Activated CD4-positive, alpha-beta T cell treated with anti-CD3 and anti-CD28 coated beads for 4 hours (primary cell): Measurements from ENCODE around the gene ZNF200.
"Not testable (repeated sequence)": the region's sequence is repeated elsewhere in the genome, so short reads cannot be mapped to it uniquely, and the experiment has no call there.

Experiments used
- DNase-seq, 2 donors: peaks; one replicate each; pipeline ENCODE4 v3.0.0-alpha.2; 2020

The ZNF200 gene

GRCh38 chr16:3252967-3253366 lies 18.0 kb upstream of the ZNF200 start:
- DNase-seq, result no peak

DNA sequence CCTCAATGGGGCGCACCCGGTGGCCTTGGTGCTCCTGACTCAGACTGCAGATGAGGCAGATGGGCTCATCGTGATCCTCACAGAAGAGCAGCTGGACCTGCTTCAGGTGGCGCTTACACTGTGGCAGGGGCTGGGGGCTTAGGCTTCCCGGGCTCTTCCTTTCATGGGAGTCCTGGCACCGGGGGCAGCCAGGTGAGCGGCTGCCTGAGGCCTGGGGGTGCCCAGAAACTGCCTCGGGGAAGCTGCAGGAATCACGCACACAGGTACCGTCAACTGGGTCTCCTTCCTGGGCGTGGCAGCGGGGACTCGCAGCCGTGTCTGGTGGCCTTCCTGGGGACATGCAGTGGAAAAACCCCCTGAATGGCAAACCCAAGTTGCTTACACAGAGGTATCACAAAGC lies 14.5 kb upstream of the ZNF200 start:
- no peak for DNase-seq

DNA sequence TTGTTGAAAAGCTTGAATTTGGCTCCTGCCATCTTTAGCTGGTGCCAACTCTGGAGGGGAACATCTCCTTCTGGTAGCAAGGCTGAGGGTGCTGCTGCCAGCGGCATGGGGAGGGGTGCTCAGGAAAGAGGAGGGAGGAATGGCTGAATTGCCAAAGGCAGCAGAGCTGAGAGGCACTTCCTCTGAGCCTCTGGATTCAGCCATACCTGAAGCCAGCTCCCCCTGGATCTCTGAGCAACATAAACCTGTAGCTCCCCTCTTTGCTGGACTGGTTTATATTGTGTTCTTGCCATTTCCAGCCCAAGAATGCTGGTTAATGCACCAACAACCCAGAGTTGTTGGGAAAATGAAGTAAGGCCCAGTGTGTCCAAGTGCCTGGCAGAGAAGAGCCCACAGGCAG lies 14.1 kb upstream of the ZNF200 start:
- DNase-seq, result no peak

DNA sequence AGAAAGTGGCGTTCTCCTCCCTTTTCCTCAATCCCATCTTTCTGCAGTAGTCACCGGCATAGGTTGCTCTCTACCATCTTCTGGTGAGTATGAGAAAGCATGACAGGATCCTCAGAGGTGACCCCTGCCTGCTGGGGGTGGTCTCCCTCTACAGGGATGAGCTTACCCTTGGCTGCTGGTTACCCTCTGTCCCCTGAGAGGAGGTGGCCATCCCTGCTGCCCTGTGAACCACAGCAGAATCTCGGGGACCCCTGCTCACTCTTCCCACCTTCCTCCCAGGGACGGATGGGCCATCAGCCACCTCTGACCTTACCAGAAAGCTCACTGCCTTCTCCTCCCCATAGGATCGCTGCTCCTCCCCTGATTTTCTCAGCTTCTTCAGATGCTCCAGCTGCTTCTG lies 13.6 kb upstream of the ZNF200 start:
- DNase-seq, result no peak

DNA sequence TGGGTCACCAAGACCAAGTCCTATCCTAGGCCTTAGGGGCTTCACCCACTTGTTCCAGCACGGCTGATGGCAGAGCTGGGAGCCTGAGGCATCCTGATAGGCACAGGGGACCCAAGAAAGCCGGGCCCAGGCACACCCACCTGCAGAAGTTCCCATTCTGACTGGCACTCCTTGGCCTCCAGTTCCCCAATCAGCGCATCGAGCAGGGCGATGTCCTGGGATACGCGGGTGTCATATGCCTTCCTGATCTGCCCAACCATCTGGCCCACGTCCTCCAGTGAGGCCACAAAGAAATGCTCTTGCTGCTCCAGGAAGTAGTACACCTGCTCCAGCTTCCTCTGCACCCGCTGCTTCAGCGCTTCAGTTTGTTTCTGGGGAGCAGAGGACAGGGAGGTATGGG lies 11.9 kb upstream of the ZNF200 start:
- no peak for DNase-seq

- no peak for DNase-seq
Observed at GRCh38 chr16:3246002-3246401, 11.0 kb upstream of the ZNF200 start.

DNA sequence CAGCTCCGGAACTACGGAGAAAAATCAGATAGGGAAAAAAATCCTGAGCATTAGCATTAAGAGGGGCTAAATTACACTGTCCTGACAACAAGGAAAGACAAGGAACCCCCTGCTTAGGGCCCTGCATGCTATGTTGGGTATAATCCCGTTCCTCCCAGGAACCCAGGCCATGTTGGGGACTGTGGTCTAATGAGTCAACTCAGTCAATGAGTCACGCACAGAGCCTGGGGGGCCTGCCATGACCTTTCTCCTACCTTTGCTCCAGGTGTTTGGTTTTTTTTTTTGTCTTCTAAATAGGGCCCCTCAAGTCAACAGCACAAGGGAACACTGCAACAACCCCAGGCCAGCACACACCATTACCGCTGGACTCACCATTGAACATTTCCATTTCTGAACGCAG lies 8.9 kb upstream of the ZNF200 start:
- no peak for DNase-seq

DNA sequence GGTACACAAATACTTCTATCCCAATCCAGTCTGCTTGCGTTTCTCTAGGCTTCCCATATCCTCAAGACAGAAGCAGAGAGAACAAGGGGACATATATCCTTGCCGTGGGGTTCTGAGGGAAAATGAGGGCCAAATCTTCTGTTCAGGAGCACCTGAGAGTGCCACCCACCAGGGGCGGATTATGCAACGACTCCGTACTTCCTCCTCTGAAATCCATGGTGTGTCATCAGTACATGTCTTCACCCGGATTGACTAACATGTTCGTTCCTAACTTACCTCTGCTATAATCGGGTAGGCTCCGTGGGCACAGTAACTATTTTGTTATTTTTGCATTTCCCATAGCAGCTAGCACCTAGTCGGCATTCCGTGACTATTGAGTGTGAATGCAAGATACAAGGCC lies 7.8 kb upstream of the ZNF200 start:
- DNase-seq, result no peak

DNA sequence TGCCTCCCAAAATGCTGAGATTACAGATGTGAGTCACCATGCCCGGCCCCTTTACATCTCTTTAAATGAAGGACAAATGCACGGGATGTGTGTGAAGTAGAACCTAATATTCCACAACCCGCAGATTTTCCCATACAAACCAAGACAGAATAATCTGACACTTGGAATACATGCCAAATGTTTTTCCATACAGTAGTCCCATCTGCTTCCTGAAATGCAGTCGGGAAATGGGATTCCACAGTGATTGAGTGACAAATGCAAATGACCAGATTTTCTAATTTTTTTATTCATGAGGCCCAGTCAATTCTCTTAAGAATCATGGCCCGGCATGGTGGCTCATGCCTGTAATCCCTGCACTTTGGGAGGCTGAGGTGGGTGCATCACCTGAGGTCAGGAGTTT lies 6.8 kb upstream of the ZNF200 start:
- no peak for DNase-seq

DNA sequence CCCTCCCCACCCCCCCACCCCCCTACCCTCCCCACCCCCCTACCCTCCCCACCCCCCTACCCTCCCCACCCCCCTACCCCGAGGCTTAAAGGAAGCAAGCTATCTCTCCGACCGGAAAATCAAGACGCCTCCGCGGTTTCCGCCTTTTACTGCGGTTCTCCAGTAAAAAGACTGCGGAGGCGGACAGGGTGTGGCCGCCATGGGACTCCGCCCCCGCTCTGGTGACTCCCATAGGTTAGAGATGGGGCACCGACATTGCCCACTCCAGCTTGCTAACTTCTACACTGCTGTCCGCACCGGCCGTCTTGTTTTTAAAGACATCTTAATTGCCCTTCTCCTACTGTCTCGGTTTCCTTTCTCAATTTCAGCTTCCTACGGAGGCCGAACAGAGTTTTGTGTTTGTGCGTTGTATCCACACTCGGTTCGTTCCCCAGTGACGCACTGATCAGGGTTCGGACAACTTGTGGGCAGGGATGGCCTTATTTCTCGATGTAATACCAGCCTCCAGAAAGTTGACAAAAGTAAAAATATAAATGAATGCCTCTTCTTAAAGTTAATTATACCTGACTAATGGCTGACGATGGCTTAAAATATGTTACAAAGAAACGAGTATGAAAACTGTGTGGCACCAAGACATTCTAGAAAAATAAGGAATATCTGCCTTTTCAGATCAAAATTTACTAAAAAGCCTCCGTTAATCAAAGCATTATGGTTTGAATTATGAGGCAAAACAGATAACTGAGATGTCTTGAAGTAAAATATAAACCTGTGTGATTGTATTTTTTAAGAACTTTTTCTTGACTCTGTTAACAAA lies 1.1 kb upstream of the ZNF200 start:
- DNase-seq, result peak; percentile 50 to 58

GRCh38 chr16:3234543-3234856 lies 458 bp downstream of the ZNF200 start:
- no peak for DNase-seq

DNA sequence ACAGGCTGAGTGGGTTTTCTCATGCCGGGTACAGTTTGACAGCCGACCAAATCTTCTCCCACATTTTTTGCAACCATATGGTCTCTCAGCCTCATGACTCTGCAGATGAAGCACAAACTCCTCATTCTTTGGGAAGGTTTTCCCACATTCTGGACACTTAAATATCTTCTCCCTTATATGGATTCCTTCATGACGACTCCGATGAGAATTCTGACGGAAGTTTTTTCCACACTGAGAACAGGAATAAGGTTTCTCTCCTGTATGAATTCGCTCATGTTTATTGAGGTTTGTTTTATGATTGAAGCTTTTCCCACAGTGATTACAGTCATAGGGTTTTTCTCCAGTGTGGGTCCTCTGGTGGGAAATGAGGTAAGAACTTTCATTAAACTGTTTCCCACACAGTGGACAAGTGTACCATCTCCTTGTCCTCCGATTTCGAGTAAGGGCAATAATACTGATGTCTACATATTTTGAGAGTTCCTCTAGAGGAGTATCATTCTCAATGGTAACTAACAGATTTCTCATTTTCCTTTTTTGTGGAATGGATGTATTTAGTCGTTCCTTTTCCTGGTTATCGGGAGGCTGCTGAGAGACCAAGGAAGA lies 10.9 kb downstream of the ZNF200 start:
- DNase-seq, result no peak

DNA sequence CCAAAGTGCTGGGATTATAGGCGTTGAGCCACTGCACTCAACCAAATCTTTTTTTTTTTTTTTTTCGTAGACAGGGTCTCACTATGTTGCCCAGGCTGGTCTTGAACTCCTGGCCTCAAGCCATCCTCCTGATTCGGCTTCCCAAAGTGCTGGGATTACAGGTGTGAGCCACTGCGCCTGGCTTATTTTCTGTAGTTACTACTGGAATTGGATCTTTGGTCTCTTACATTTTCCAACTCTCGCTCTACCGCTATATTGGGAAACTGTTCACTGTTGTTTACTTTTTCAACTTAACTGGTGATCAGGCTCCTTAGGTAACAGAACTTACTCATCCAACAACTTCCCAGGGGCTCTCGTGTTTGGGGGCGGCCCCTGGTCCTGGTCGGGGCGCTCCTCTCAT lies 14.1 kb downstream of the ZNF200 start:
- DNase-seq, result no peak

DNA sequence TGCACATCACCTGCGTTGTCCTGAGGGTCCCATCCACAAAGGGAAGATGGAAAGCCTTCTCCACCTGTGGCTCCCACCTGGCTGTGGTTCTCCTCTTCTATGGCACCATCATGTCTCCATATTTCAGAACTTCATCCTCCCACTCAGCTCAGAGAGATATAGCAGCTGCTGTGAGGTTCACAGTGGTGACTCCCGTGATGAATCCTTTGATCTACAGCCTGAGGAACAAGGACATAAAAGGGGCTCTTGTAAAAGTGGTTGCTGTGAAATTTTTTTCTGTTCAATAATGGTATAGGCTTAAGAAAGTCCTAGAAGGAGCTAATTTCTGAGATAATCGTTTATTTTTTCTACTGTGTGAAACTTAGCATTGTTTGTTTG lies 18.7 kb downstream of the ZNF200 start:
- DNase-seq, result no peak

DNA sequence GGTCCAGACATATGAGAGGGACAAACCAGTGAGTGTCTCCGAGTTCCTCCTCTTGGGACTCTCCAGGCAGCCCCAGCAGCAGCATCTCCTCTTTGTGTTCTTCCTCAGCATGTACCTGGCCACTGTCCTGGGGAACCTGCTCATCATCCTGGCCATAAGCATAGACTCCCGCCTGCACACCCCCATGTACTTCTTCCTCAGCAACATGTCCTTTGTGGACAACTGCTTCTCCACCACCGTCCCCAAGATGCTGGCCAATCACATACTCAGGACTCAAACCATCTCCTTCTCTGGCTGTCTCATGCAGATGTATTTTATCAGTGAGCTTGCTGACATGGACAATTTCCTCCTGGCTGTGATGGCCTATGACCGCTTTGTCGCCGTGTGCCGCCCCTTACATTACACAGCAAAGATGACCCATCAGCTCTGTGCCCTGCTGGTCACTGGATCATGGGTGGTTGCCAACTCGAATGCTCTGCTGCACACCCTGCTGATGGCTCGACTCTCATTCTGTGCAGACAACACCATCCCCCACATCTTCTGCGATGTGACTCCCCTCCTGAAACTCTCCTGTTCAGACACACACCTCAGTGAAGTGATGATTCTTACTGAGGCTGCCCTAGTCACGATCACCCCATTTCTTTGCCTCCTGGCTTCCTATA lies 19.2 kb downstream of the ZNF200 start:
- DNase-seq, result no peak

DNA sequence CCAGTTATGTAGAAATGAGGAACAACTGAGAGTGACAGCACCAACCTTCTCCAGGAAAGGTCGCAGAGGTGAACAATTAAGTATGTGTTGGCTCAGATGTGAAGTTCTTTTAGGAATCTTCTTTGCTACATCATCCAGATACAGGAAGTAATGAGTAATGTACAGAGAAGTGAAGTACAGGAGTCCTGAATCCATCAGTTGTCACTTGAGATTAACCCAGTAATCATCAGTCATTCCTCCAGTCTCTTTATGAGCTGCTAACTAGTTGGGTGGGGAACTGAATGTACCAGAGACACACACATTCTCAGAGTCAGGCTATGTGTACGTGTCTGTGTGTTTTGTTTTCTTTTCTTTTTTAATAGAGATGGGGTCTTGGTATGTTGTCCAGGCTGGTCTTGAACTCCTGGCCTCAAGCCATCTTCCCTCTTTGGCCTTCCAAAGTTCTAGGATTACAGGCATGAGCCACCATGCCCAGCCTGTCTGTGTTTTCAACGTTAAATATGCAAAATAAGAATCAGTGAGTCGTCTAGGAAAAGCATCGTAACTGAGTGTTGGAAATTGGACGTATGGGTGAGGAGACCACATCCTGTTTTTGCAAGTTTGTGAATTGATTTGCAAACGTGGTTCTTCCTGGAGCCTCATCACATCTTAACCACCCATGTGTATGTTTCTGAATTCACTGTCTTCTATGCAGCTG lies 19.9 kb downstream of the ZNF200 start:
- DNase-seq, result peak in 1 of 2 donors; percentile 10

GRCh38 chr16:3212567-3212966 lies 22.4 kb downstream of the ZNF200 start:
- no peak for DNase-seq

GRCh38 chr16:3212006-3212405 lies 23.0 kb downstream of the ZNF200 start:
- DNase-seq, result no peak

- DNase-seq, result no peak
Observed at GRCh38 chr16:3207086-3207953, 27.6 kb downstream of the ZNF200 start.

DNA sequence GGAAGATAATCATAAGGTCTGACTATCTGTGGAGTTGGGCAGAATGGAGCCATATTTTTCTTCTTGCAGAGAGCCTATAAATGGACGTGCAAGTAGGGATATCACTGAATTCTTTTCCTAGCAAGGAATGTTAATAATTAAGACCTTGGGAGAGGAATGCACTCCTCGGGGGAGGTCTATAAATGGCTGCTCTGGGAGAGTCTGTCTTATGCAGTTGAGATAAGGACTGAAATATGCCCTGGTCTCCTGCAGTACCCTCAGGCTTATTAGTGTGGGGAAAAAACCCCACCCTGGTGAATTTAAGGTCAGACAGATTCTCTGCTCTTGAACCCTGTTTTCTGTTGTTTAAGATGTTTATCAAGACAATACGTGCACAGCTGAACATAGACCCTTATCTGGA lies 29.0 kb downstream of the ZNF200 start:
- not testable (repeated sequence) for DNase-seq

DNA sequence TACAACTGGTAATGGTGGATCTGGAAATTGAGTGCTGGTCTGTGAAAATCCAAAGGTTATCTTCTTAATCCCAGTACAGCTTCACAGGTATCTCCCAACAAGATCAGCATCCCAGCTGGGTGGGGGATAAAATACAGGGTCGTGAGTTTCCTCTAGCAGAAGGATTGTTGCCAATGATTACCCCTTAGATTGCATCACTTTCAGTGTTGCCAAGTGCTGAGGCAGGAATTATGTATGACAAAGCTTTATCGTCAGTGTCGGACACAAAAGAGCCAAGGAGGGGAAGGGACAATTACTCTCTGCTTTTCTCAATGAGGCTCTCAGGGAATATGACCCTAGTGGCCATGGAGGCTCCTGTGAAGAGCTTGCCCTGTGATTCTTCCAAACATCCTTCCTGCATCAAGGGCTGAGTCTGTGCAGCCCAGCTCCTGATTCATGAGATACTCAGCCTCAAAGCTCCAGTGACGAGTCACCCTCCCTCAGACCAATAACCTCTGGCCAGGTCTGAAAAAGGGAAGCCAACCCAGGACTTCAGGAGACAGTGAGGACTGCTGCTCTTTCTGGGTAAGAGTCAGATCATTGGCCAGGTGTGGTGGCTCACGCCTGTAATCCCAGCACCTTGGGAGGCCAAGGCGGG lies 31.9 kb downstream of the ZNF200 start:
- no peak for DNase-seq

- DNase-seq, result no peak
Observed at GRCh38 chr16:3198334-3199072, 36.5 kb downstream of the ZNF200 start.
